HG02623 (cell line): ENCODE measurements around the gene HOXA7.

Source experiments
- ATAC-seq: cut with Tn5 transposase; IDR thresholded peaks from one replicate; pipeline ENCODE4 v1.9.1; 2021; ENCODE audit warnings: moderate library complexity; ENCODE audit not compliant: unreplicated experiment

HOXA7 gene

DNA sequence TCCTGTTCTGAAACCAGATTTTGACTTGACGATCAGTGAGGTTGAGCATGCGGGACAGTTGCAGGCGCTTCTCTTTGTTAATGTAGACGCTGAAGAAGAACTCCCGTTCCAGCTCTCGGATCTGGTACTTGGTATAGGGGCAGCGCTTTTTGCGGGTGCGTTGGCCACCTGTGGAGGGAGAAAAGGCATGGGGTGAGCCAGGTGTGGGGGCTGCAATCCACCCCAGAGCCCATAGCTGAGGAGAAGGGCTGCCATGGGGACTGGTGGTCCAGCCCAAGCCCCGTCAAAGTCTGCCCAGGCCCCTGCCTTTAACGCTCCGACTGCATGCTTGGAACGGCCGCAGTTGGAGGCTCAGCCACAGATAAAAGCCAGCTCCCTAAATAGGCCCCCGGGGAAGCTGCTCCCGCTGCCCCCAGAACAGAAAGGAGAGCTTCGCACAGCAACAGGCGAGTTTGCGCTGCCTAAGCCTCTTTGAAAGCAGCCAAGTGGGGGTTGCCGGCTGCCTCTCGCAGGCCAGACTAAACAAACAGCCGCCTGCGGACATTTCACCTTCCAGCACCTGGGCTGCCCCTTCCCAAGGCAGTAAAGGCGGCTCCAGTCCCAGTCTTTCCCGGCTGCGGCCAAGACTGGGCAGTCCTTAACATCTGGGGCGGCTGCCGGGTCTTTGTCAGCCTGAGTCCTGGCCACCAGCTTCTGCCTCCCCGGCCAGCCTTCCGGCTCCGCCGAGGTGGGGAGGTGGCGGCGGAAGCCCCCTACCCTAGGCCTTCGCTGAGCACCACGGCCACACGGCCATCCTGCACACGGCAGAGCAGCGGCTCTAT, 26.6 kb upstream of the HOXA7 start:
- no peak for ATAC-seq

DNA sequence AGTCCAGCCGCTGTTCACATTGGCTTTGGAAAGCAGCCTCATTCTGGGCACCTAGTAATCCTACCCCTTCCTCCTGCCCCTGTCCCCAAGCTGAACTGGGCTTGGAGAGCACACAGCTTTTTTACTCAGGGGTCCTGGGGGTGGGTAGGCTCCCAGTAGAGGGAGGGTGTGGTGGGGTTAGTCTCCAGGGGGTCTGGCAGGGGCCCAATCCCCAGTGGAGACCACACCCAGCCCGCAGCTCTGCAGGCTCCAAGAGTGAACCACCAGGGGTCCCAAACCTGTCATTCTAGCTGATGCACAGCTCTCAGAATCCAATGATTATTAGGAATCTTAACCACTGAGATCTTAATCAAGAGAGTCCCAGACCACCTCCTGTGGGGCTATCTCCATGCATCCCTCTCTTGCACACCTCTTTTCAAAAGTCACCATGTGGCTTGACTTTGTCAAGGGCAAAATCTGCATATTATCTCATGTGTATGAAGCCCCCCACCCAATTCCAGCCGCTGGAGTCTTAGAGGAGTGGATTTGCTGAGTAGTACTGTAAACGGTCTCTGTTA, 25.9 kb upstream of the HOXA7 start:
- no peak for ATAC-seq

DNA sequence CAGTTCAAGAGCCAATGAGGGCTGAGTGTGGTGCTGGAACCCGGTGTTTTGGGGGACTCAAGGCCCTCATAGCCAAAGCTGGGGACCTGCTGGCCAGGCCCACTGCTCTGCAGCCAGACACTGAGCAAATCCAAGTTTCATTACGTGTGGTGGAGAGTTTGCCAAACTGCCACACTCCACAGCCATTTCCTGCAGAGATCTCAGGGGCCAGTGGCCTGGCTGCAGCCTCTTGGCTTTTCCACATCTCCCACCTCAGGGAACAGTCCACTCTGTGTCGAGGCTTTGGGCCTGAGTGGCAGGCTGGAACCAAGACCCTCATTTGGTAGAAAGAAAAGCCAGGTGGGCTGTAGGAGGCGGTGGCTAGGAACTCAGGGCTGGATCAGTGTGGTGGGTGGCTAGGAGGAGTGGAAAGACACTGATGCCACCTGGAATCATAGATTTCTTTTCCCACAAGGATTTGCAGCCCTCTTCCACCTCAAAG, 25.4 kb upstream of the HOXA7 start:
- ATAC-seq: no peak

DNA sequence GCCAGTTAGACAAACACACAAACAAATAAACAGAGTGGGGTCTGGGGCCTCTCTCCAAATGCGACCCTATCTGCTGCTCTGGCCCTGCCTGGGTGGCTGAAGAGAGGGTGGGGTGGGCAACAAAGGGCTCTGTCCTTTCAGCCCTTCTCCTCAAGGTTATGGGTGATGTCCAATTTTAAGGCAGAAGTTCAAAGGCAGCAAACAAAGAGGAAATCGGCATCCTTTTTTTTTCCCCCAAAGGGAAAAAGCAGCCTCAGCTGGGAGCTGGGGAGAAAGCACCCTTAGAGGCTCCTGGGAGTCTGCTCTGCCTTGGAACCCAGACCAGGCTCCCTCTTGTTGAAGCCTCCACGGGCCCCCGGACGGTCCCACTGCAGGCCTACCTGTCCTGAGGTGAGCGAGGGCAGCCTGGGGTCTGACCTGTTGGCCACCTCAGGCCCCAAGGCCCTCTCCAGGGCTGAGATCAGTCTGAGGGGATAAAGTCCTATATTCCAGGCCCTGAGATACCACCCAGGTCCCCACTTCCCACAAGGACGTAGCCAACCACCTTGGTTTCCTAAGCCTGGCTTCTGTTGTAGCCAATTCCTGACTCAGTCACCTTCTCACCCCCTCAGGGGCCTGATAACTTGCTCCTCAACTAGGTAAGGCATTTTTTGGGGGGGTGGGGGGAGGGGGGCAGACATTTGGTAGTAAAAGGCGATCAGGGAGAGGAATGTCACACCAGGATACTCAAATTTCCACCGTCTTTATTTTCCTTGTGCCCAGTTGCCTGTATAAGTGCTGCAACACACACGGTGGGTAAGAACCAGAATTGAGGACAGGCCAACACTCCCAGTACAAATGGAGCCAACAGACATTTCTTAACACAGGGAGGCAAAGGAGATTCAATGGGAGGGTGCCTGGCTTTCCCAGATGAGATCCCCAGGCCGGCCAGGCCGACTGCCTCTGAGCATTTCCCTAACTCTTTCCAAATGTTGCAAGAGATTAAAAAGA, 24.3 kb upstream of the HOXA7 start:
- no peak for ATAC-seq

DNA sequence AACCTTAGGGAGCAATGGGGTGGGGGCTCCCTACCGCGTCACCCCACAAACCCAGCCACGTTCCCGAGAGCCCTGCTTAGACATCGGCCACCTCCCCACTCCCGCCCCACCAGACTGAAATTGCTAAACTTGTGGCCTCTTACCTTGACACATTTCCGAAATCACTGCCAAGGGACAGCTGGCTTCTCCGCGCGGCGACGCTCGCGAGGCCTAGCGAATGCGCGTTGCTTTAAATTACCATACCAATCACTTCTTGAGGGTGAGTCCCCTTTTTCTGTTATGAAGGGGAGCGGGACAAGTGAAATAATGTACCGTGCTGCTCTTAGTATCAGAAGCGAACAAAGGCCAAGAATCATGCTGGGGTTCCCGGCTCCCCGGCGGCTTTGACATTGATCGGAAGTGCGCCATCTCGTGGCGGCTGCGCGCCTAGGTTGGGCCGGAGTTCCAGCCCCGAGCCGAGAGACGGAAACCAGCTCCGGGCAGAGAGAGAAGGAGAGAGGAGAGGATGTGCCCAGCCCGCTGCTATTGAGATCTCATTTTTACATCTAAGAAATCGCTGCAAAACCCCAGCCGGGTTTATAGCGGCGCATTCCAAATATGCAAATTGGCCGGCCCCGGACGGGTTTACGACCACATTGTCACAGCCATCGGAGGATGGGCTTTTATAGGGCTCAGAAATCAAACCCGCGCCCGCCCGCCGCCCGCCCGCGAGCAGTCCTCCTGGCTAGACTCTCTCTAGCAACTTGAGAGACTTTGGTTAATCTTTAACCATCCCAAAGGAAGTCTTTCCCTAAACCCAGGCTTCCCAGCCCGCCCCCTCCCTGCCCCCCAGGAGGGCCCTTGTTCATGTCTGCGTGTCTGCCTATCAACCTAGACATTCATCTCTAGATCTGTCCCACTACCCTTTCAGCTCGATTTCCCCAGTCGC, 23.3 kb upstream of the HOXA7 start:
- ATAC-seq: no peak

DNA sequence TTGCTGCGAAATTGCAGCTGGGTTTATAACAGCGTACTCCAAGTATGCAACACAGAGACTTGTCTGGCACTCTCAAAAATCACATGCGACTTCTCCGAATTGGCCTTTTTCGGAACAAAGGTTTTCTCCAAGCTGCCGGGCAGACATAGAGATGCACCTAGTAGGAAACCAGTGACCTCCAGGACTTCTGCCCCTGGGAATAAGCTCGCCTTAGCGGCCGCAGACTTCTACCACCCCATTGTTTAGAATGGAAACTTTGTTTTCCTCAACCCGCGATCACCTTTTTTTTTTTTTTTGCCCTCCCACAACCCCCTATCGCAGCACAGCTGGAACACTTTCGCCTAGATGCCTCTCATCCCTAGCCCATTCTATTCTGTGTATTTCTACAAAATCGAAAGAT, 22.6 kb upstream of the HOXA7 start:
- ATAC-seq: no peak

DNA sequence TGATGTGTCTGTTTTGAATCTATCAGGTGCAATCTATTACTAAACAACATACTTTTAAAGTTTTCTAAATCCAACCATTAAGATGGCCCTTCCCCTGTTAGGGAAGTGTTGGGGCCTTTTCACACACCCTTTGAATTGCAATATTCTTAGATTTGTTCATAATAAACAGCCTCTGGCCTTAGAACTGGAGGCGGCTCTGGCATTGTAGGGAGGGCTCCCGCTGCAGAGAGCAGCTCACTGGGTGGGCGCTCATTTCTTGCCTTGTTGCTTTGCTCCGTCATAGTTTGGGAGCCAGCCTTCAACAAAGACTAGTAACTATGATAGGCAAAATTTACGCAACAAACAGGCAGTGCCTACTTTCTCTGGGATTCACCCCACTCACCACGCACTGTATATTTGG, 21.9 kb upstream of the HOXA7 start:
- no peak for ATAC-seq

DNA sequence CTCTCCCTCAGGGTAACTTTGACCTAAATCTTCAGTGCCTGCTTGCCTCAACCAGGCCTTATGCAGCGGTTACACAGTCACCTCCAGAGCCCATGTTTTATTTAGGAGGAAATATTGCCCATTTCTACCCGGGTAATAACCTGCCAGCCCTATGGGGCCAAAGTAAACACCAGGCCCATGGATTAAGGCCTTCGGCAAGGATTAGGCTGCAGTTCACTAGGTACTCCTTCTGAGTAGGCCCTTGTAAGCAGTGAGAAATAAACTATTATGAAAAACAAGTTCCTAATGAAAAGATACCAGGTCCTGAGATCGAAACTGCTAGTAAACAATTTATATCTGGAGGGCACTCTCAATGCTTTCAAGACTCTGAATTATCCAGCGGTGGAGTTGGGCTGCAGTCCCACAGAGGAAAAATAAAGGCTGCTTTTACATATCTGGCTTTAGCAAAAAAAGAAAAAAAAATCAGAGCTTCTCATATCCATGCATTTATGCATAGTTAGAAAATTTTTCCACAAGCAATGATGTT, 21.4 kb upstream of the HOXA7 start:
- ATAC-seq: no peak

DNA sequence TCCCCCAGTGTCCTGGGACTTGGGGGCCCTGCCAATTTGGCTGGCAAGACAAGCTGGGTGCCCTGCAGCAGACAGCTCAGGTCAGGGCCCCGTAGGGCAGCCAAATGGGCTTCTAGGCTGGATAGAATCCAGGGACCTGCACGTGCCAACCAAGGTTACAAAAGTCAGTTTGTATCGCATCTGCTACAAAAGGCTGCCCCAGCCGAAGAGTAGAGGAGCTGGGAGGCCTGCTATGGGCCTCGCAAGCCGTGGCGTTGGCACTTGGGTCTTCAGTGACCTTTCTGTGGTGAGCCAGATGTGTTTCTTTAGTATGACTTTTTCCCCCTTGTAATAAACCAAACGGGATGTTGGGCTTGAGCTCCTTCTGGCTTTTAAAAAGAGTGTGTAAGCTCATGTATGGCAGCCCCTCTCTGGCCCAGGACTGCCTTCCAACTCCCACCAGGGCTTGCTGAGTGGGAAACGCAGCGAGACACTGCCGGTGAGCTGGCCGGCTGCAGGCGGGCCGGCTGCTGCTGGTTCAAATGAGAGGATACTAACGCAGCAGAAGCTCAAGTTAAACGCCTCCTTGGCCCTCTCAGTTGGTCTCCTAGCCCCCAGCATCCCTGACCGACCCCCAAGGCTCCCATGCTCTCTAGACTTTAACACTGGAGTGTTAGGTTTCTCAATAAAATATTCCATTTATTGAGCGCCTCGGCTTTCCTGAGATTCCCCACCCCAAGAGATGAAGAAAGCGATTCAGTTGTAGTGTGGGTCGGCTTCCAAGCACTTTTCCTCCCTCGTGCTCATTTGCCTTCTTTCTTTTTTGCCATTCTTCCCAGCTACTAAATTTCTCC, 20.7 kb upstream of the HOXA7 start:
- no peak for ATAC-seq

DNA sequence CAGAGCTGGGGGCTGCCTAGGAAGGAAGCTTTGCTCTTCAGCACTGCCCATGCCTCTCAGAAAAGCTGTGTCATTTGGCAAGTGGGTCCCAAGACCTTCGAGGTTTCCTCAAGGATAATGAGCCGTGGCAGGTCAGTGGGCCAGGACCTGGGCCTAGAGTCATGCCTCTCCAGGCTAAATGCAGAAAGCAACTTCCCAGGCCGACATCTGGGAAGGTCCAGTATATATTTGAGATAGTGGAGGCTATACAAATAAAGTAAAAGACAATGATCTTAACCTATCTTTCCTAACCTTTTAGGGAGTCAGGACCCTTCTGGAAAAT, 20.0 kb upstream of the HOXA7 start:
- no peak for ATAC-seq

DNA sequence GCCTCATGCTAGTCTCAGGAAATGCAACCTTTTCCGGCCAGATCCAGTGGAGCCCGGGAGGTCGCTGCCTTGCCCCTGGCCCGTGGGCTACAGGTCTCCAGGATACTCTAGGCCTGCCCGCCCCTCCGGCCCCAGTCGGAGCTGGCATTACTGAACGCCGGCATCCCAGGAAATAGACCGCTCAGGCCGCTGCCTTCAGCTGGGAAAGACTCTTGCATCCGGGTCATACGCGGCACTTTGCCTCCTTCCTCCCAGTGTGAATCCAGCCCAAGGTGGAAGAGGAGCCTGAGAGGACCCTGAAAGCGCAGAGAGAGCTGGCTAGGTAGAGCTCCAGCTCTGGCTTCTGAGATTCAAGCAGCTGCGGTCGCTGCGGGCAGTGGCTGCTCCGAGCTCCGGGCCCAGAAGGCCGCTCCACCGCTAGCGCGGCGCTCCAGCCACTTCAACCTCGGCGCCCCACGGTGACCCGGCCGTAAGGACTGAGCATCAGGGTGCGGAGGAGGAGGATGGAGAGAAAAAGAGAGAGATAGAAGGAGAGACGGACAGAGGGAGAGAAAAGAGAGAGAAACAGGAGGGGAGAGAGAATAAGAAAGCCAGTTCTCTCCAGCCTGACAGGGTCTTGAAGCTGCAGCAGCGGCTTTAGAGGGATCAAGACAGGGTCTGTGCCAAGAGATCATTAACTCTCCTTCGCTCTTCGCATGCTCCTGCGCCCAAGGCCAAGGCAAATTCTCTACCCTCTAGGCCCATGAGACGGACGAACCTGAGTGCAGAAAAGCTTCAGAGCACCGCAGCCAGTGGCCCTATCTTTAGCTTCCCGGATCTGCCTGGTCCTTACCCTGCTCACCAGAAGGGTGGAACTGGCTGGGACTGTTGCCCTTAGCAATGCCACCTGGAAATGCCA, 19.4 kb upstream of the HOXA7 start:
- no peak for ATAC-seq

DNA sequence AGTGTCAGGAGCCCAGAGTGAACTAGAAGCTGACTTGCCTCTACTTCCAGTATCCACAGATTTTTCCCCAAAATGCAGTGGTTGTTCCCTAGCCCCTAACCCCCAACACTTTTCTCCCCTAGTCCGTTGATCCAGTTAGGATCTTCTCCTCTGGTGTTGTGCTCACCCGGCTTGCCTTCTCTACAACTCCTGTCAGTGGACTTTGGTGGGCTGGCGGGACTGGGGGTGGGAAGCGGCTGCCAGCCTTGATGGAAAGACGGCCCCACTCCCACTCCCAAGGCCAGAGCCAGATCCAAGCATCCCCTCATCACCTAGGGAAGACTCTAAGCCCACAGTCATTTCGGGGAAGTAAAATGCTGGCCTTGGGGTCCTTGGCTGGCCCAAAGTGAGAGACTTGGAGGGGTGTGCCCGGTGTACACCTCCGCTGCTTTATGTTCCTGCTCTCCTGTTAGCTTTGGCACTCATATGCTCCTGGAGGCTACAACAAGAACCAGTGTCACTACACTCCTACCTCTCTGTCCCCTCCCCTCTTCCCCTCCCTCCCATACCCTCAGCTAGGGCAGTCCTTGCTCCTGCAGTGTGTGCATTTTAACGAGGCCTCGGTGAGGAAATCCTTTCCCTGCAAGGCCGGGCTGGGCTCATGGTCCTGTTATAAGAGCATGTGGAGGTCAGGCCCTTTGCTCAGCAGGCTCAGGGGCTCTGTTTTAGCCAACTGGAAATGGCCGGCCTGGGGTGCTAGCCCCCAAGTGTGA, 18.6 kb upstream of the HOXA7 start:
- ATAC-seq: no peak

DNA sequence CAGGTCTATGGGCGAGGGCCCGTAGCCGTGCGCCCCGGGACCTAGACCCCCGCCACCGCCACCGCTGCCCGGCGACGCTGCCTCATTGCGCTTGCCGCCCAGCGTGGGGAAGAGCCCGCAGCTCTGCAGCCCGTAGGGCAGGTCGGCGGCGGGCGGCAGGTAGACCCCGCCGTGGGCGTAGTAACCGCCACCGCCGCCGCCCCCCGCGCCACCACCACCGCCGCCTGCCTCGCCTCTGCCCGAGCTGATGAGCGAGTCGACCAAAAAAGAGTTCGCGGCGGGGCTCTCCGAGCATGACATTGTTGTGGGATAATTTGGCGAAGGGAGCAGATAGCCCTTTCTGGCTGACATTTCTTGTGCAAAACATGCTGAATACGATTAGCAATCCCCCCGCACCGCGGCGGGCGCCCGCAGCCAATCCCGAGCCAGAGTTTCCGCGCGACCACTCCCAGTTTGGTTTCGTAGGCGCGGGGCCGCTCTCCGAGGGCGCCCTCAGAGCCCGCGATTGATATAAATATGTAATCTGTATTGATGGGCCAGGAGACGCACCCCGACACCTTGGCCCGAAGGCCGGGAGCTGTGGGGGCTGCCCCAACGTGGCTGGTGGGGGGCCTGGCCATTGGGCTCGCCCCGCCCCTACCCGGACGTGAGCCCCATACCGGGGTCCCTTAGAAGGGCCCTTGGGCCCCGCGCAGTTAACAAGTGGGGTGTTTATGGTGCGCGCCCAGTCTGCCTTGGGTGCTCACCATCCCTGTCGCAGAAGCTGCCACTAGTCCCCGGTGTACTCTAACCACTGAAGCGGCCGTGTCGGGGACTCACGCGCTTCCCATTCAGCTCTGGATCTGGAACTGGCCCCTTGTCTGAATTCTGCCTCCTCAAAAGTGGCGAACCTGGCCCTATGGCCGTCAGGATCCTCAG, 17.7 kb upstream of the HOXA7 start, which contains the start of gene HOXA10:
HOXA10 (minus strand) TSS at position 365 of the 918 bp plus-strand sequence; CDS start at position 351, 14 bp downstream.
- ATAC-seq: no peak

DNA sequence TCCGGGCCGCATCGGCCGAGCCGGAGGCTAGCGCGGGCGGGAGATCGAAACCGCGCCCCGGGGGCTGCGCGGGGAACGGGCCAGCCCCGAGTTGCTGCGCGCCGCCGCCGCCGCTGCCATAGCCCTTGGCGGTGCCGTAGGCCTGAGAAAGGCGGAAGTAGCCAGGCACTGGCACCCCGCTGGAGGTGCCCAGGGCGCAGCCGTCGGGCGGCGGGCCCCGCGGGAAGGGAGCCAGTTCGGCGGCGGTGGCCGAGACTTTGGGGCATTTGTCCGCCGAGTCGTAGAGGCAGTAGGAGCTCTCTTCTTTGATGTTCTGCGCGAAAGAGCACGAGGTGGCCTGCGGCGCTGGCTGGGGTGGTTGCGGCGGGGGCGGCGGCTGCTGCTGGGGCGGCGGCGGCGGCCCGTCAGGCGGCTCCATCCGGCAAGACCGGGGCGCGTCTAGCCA, 17.1 kb upstream of the HOXA7 start:
- ATAC-seq: no peak

DNA sequence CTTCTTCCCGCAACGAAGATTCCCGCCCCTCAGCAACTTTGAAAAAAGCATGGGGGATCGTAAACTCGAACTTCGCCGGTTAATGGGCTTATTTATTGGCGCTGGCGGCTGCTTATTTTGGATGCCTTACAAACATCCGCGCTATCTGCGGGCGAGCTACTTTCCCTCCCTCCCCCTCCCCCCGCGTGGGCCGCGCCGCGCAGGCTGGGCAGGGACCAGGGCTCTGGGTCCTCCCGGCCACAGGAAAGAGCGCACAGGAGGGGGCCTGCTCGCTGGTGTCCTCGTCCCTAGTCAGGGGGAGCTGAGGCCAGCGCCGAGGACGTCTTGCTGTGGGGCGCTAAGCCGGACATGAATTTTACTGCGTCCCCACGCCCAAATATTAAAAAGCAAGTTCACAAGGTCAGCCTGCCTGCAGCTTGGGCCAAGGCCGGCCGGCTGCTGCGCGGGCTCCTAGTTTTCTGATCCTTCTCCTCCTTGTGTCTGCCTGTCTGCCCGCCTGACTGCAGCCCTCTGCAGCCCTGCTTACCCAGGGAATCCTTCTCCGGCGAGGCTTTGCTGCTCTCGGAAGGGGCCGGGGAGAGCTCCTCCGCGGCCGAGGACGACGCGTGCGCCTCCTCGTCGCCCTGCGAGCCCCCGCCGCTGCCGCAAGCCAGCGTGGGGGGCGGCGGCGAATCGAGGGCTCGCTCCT, 16.5 kb upstream of the HOXA7 start:
- ATAC-seq: no peak

DNA sequence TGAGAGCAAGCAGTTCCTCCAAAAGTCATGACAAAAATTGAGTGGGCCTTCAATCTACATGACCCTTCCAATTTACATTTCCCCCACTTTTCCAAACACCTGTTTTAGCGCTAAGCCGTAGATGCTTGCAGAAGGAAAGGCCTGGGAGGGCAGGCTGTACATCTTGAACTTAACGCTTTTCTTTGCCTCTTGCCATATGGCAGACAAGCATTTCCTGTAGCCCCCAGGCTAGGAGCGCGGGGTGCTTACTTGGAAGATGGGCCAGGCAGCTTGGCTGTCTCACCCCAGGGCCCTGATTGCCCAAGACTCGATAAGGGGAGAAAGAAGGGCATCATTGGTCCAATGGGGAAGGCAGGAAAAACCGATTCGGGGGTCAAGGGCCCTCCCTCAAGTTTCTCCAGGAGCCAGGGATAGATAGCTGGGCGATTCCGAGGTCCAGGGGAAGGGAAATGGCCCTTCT, 15.9 kb upstream of the HOXA7 start:
- ATAC-seq: no peak
